AG10803 (cell line): ENCODE measurements around the gene PLPPR5.

Source experiments
- DNase-seq: peaks from one replicate; pipeline ENCODE4 v3.0.0; 2010; ENCODE audit warnings: low read depth
- H3K4me3 ChIP-seq: 2 replicates; pipeline ENCODE4 v1.5.1; 2011; ENCODE audit warnings: mild to moderate bottlenecking, low read length, control low read depth
- TF ChIP-seq, protein P1 (sequence below): conservative IDR thresholded peaks from 2 replicates; pipeline ENCODE4 v1.5.1; 2011; ENCODE audit warnings: mild to moderate bottlenecking, low read length, control low read depth, inconsistent platforms

PLPPR5 gene

DNA sequence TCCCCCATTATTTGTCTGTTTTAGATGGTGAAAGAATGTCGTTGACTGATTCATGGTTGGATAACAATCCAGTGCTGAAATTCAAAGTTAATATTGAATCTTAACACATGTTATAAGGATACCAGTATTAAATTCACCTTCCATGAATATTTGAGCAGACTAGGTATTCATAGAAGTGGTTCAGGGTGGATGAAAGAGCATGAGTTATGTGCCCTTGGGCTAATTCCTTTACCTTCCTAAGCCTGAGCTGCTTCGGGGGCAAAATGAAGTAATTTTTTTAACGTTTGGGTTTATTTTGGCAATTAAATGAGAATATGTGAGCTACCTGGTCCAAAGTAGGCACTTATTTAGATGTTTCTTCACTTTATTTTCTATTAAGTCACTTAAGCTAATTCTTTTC, 2.7 kb upstream of the PLPPR5 start:
- DNase-seq = no peak
- H3K4me3 ChIP-seq = no peak overlapping the region
- TF ChIP-seq, protein P1, sequence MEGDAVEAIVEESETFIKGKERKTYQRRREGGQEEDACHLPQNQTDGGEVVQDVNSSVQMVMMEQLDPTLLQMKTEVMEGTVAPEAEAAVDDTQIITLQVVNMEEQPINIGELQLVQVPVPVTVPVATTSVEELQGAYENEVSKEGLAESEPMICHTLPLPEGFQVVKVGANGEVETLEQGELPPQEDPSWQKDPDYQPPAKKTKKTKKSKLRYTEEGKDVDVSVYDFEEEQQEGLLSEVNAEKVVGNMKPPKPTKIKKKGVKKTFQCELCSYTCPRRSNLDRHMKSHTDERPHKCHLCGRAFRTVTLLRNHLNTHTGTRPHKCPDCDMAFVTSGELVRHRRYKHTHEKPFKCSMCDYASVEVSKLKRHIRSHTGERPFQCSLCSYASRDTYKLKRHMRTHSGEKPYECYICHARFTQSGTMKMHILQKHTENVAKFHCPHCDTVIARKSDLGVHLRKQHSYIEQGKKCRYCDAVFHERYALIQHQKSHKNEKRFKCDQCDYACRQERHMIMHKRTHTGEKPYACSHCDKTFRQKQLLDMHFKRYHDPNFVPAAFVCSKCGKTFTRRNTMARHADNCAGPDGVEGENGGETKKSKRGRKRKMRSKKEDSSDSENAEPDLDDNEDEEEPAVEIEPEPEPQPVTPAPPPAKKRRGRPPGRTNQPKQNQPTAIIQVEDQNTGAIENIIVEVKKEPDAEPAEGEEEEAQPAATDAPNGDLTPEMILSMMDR = no peak

DNA sequence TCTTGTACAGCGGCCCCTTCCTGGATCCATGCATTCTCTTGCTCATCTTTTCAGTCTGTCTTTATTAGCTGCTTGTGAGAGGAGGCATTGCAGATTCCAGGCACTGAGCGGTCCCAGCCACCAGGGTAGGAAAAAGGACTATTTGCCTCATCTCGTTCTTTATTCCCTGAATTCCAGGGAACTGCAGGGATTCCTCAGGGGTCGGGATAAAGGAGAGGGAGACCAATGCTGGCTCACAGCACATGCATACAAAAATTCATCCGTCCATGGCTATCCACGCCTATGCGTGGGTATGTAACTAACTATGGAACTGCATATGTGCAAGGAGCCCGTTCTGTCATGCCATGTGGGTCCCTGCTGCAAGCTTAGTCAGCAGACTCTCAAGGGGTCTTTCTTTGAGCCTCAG, 879 bp upstream of the PLPPR5 start:
- TF ChIP-seq, protein P1 = no peak
- H3K4me3 ChIP-seq = no peak overlapping the region
- no peak for DNase-seq

DNA sequence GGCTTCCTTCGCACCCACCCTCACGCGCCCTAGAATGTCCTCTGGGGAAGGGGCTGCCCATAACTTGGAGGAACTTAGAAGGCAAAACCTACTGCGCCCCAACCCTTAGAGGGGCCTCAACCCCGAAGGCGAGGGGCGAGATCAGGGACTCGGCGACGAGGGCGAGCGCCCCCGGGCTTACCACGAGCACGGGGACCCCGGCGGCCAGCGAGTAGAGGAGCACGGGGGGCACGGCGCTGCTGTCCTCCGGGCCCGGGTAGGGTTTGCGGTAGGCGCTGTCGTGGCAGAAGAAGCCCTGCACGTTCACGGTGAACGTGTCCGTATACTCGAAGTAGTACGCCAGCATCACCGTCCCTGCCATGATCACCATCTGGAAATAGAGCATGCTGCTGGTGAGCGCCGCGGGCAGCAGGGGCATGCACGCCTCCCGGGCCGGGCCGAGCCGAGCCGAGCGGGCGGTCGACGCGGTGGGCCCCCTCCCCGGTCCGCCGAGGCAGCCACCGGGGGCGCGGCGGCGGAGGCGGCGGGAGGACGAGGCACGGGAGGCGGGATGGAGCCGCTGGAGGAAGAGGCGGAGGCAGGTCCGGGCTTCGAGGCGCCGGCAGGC, 304 bp downstream of the PLPPR5 start:
- peak overlapping the region; percentile 39 for H3K4me3 ChIP-seq
- TF ChIP-seq, protein P1 = no peak
- DNase-seq = peak; percentile 13

DNA sequence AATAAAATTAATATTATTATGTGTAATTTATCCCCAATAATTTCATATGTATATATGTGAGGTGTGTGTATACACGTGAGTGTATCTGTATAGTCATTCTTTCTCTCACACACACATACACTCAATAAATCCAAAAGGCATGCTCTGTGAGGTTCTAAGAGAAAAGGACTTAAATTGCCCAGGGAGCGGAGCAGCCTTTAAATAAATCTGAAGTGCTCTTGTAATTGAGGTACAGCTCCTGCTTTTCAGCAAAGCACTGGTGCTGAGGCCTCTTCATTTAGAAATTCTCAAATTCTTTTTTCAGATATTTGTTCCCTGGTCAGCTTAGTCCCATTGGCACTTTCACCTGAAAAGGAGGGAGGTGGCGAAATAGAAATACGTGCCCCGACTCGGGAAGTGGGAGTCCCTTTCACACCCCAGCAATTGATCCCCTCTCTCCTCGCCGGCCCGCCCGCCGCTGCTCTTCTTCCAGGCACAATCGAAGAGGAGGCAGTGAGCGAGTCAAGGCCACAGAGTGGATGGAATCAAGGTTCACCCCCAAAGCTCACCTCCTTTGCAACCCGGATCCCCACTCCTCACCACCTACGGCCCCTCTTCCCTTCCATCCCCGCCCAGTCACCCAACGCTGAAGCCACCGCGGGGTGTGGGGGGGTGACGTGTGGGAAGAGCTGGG, 944 bp downstream of the PLPPR5 start:
- no peak for DNase-seq
- no peak overlapping the region for H3K4me3 ChIP-seq

DNA sequence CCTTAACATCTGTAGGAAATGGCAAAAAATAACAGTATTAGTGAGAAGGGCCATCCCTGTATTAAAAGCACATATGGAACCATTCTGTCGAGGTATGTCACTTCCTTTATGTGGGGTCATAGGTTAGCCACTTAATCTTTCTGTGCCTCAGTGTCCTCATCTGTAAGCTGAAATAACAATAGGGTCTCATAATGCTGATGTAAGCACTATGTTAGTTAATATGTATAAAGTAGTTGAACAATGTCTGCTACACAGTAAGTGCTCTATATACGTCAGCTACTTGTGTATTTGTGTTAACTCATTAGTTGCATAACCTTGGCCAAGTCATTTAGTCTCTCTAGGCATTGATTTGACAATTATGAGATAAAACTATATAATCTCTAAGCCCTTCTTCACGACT, 11.8 kb downstream of the PLPPR5 start:
- TF ChIP-seq, protein P1 = no peak
- H3K4me3 ChIP-seq = no peak overlapping the region
- no peak for DNase-seq

More for the DNA sequence above, 944 bp downstream of the PLPPR5 start:
- TF ChIP-seq, protein P1 = no peak

DNA sequence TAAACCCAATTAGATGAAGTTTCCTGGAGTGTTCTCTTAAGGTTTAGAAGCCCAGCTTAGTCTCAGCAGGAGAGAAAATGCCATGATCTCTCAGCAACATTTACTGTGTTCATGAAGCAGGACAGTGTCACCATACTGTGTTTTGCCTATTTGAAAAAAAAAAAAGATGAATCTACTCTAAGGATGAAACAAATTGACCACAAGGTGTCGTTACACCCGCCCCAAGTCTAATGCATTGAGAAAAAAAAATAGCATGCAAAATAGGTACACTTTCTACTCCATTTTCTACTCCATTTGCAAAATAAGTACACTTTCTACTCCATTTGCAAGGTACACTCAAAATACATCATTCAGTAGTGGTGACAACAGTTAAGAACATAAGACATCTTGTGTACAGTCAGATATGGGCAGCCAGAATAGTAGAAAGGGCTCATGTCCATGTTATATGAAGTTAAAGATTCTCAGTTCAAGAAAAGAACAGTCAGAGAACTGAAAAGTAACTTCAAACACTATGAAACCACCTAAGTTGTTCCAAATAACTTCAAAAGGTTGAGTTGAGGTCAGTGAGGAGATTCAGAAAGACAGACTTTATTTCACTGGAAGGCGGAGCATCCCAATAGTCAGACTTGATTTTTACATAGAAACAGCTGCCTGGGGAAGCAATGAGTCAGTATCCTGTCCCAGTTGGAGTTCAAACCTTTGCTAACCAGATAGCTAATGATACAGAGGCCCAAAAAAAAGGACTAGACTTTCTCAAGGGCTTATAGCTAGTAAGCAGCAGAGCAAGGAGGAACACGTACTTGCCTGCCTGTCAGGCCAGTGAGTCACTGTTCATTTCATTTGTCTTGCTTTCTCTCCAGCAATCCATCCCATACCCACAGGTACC, 13.3 kb downstream of the PLPPR5 start:
- TF ChIP-seq, protein P1 = no peak; the same call in 1 of the 2 replicates
- no peak overlapping the region for H3K4me3 ChIP-seq
- peak; percentile 63 for DNase-seq
